ENCODE data around the gene TMEM201.

DNA sequence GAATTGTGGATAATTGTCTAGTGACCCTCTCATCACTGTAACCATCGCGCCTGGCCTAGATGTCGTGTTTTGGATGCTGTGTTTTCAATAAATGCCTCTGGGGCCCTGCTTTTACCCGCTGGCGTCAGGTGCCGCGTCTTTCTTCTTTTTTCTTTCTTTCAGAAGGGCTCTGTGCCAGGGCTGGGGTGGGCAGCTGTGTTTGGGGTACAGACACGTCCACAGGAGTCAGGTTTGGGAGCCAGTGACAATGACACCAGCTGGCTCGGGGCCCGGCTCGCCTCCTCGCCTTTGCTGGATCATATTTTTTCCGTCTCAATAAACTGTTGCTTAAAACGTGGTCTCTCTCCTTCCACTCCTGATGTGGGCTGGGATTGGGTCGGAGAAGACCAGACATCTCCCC lies 16.1 kb downstream of the TMEM201 start:
- TF ChIP-seq POLR2A (IDR thresholded peaks at IDR 0.05): no peak
- TF ChIP-seq, protein P1, sequence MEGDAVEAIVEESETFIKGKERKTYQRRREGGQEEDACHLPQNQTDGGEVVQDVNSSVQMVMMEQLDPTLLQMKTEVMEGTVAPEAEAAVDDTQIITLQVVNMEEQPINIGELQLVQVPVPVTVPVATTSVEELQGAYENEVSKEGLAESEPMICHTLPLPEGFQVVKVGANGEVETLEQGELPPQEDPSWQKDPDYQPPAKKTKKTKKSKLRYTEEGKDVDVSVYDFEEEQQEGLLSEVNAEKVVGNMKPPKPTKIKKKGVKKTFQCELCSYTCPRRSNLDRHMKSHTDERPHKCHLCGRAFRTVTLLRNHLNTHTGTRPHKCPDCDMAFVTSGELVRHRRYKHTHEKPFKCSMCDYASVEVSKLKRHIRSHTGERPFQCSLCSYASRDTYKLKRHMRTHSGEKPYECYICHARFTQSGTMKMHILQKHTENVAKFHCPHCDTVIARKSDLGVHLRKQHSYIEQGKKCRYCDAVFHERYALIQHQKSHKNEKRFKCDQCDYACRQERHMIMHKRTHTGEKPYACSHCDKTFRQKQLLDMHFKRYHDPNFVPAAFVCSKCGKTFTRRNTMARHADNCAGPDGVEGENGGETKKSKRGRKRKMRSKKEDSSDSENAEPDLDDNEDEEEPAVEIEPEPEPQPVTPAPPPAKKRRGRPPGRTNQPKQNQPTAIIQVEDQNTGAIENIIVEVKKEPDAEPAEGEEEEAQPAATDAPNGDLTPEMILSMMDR (IDR thresholded peaks at IDR 0.05): no peak

Data from heart left ventricle (tissue), 13 donors.